Stimulated activated CD8-positive, alpha-beta memory T cell treated with anti-CD3 and anti-CD28 coated beads, Interleukin-2, amount 100 ng/mL, for 48 hours (primary cell): ENCODE results near the gene SAMD11.

ENCODE experiments used
- DNase-seq, 2 donors: peaks; one replicate each; pipeline ENCODE4 v3.0.0-alpha.2; 2020; ENCODE audit warnings: low read depth in 2 of 2

The SAMD11 gene

GRCh38 chr1:932776-933602 lies 9.3 kb downstream of the SAMD11 start:
- no peak for DNase-seq

DNA sequence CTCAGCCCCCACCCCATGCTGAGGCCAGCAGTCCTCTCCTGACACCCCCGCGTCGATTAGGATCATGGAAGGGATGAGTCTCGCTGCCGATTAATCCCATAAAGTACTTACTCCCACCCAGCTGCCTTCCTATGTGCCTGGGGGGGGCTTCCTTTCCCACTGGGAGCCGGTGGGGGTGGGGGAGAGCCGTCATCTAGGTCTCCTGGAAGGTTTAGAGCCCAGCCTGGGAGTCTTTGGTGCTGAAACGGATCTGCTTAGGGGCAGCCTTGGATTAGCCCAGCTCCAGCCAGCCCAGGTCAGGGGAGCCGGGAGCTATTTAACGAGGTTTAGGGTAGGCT lies 9.8 kb downstream of the SAMD11 start:
- DNase-seq: no peak

DNA sequence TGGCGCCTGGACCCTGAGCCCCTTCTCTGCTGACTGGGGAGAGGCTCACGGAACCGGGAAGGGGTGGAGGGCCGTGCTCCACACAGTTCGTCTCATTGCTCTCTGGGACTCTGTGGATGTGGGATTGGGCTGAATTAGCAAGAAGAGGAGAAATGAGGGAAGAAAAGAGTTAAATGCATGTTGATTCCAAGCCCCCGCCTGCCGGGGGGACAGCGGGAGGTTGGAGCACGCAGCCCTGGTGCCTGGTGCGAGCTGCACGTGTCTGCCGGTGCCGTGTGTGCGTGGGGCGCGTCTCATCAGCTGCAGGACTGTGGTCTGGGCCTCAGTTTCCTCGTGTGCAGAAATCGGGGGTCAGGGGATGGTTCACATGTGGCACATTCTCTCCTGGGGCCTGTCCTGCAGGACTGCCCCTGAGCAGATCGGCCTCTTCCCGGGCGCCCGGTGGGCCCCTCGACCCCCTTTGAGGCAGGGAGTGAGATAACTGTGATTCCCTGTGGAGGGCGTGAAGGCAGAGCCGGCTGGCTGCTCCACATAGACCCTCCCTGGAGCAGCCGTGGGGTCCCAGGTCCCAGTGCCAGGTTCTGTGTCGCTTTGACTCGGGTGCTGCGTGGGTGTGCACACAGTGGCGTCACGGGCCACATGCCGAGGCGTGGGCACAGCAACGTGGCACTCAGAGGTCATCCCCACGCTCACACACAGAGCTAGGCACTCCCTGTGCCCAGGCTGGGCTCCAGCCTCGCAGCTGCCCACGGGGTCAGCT lies 11.4 kb downstream of the SAMD11 start:
- DNase-seq: no peak

DNA sequence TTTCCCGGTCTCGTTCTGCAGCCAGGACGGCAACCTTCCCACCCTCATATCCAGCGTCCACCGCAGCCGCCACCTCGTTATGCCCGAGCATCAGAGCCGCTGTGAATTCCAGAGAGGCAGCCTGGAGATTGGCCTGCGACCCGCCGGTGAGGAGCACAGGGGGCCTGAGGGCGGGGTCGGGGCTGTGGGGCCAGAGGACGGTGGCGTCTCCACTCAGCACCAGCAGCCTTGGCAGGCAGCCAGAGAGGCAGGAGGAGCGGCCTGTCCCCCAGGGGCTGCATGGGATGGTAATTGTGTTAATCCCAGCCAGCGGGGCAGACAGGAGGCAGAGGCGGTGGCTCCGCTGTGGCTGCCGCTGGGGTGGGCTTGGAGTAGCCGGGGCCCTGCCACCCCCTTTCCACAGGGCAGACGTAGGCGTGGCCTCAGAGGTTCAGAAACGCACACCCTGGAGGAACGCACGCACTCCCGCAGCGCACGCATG lies 12.1 kb downstream of the SAMD11 start:
- no peak for DNase-seq

- DNase-seq: no peak
Measured at GRCh38 chr1:936348-937264, 12.9 kb downstream of the SAMD11 start.

- no peak for DNase-seq
Measured at GRCh38 chr1:937521-937920, 13.8 kb downstream of the SAMD11 start.

DNA sequence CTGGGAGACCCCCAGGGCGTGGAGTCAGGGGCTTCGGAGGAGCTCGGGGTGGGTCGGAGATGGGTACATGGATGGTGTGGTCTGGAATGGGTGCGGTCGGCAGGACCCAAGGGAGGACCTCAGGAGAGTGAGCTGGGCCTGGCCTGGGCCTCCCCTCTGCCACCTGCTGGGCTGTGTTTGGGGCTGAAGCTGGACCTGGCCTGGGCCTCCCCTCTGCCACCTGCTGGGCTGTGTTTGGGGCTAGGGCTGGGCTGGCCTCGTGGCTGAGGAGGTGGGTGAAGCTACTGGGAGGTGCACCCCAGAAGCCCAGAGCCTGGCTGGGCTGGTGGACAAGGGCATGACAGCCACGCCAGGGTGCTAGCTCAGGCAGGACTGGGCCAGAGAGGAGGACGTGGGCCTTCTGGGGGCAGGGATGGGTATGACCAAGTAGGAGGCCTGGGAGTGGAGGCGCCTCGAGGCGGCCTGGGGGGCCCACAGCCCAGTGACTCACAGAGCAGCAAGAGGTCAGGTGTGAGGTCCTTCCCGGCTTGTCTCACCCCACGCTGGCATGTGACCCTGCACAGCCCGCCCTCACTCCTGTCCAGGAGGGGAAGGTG lies 14.5 kb downstream of the SAMD11 start:
- no peak for DNase-seq

GRCh38 chr1:938711-939489 lies 15.2 kb downstream of the SAMD11 start:
- no peak for DNase-seq

GRCh38 chr1:939511-940106 lies 15.9 kb downstream of the SAMD11 start:
- DNase-seq: no peak

- DNase-seq: no peak
Measured at GRCh38 chr1:940107-941014, 16.6 kb downstream of the SAMD11 start.

- no peak for DNase-seq
Measured at GRCh38 chr1:941015-941587, 17.4 kb downstream of the SAMD11 start.

- no peak for DNase-seq
Measured at GRCh38 chr1:941588-942383, 18.1 kb downstream of the SAMD11 start.

GRCh38 chr1:942411-942821 lies 18.7 kb downstream of the SAMD11 start:
- DNase-seq: no peak

- DNase-seq: no peak
Measured at GRCh38 chr1:942864-943533, 19.3 kb downstream of the SAMD11 start.

- DNase-seq: no peak
Measured at GRCh38 chr1:943545-944340, 20.0 kb downstream of the SAMD11 start.
